Activated naive CD4-positive, alpha-beta T cell treated with anti-CD3 and anti-CD28 coated beads for 36 hours (primary cell): ENCODE measurements around the gene SLC25A41. TPM values are rescaled to one million over a fixed set of nuclear protein-coding genes. Genes with fewer than 3 reads are reported as not detected.

Experiments
- CTCF ChIA-PET: fragments of 350-600 bp; sonication (Branson Sonifier 250); formaldehyde crosslinking; loops from one replicate; lab custom pipeline; 2021; ENCODE audit warnings: antibody characterized with exemption; lab: Charles Lee
- DNase-seq: peaks from one replicate; pipeline ENCODE4 v3.0.0-alpha.2; 2020
- H3K27ac Mint-ChIP-seq: one replicate; pipeline ENCODE4 v1.8.0; 2021; ENCODE audit warnings: mild to moderate bottlenecking, mixed read lengths
- H3K27me3 Mint-ChIP-seq: one replicate; pipeline ENCODE4 v1.8.0; 2021; ENCODE audit warnings: low read depth, mixed read lengths
- H3K36me3 Mint-ChIP-seq: one replicate; pipeline ENCODE4 v1.8.0; 2021; ENCODE audit warnings: low read depth, mixed read lengths
- H3K4me1 Mint-ChIP-seq: one replicate; pipeline ENCODE4 v1.8.0; 2021; ENCODE audit warnings: low read depth, mixed read lengths
- H3K4me3 Mint-ChIP-seq: one replicate; pipeline ENCODE4 v1.8.0; 2021; ENCODE audit warnings: mild to moderate bottlenecking, moderate library complexity, mixed read lengths
- H3K9me3 Mint-ChIP-seq: one replicate; pipeline ENCODE4 v1.8.0; 2021; ENCODE audit warnings: mixed read lengths
- intact Hi-C: fragments of 100-400 bp; cut with micrococcal nuclease; formaldehyde crosslinking; loops from one replicate; pipeline ENCODE4 v1.15.1; 2023
- total RNA-seq, 2 experiments: library from RNA; stranded (reverse); gene quantifications; one replicate each; pipeline ENCODE4 v1.2.3, GENCODE V29; 2021

Gene SLC25A41
- total RNA-seq, 2 experiments from 2014 or later = not detected

DNA sequence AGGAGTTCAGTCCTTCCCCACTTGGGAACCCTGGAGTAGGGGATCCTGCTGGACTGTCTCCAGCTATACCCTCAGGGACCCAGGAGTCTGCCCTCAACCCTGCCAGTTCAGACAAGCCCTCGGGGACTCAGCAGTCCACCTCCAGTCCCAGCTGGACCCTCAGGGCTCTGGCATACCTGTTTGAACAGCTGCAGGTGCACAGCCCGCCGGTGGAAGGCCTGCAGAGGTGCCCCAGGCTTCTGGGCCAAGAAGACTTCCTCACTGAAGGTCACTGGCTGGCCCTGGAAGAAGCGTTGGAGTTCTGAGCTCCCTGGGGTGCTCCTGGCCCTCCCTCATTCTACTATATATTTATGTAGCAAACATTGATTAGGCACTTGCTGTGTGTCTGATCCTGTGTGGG lies 39.1 kb upstream of the SLC25A41 start:
- intact Hi-C loops = no loop called here
- no peak for DNase-seq
- no peaks in the 10 kb centered on the region for H3K9me3 Mint-ChIP-seq
- no peaks in the 10 kb centered on the region for H3K27me3 Mint-ChIP-seq
- no peak overlapping the region for H3K4me3 Mint-ChIP-seq
- CTCF ChIA-PET = interaction anchor here (1.1 kb wide), 1 partner anchor 32 kb away, joined by 3 read pairs; no protein-coding TSS in a partner anchor
- no peaks in the 10 kb centered on the region for H3K4me1 Mint-ChIP-seq
- H3K27ac Mint-ChIP-seq = no peak overlapping the region
- peaks cover 24% of the 10 kb centered on the region for H3K36me3 Mint-ChIP-seq

DNA sequence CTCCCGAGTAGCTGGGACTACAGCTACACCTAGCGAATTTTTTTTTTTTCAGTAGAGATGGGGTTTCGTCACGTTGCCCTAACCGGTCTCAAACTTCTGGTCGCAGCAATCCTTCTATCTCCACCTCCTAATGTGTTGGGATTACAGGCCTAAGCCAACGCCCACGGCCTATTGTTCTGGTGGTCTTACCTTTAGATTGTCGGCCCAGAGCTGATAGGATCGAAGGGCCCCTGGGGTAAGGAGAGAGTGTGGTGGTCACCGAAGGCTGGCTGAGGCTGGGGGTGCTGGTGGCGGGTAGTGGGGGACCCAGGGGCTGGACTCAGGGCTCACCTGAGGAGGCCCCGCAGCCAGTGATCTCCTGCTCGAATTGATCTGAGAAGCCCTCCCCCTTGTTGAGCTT lies 37.5 kb upstream of the SLC25A41 start:
- no peaks in the 10 kb centered on the region for H3K27me3 Mint-ChIP-seq
- H3K4me1 Mint-ChIP-seq = no peaks in the 10 kb centered on the region
- H3K9me3 Mint-ChIP-seq = no peaks in the 10 kb centered on the region
- intact Hi-C loops = no loop called here
- peaks cover 18% of the 10 kb centered on the region for H3K36me3 Mint-ChIP-seq
- H3K27ac Mint-ChIP-seq = no peak overlapping the region
- no peak overlapping the region for H3K4me3 Mint-ChIP-seq
- no peak for DNase-seq
- CTCF ChIA-PET = interaction anchor here (0.6 to 0.7 kb wide), 2 partner anchors 26 to 411 kb away, joined by 3 read pairs; no protein-coding TSS in a partner anchor

DNA sequence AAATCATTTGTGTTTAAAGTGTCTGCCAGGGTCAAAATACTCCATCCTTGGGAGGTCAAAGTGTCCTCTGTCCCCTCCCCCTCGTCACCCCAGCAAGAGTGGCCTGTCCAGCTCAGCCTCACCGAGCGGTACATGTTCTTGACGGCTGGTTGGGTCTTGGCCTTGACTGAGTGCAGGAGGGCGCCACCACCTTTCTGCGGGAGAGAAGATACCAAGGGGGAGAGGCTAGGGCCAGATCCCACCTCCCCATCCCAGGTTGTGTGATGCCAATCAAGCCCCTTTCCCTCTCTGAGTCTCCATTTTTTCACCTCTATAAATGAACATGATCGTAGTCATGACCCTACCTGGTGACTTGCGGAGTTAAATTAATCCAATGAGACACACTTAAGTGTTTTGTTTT lies 36.6 kb upstream of the SLC25A41 start:
- Mint-ChIP-seq H3K4me1 (peaks cover under 1% of the 10 kb centered on the region), H3K27me3 (no peaks in the 10 kb centered on the region), H3K9me3 (no peaks in the 10 kb centered on the region), H3K36me3 (peaks cover 16% of the 10 kb centered on the region), H3K27ac (no peak overlapping the region), H3K4me3 (no peak overlapping the region)
- no peak for DNase-seq
- intact Hi-C loops = no loop called here
- CTCF ChIA-PET = interaction anchor here (0.7 kb wide), 1 partner anchor 27 kb away, joined by 3 read pairs; no protein-coding TSS in a partner anchor

DNA sequence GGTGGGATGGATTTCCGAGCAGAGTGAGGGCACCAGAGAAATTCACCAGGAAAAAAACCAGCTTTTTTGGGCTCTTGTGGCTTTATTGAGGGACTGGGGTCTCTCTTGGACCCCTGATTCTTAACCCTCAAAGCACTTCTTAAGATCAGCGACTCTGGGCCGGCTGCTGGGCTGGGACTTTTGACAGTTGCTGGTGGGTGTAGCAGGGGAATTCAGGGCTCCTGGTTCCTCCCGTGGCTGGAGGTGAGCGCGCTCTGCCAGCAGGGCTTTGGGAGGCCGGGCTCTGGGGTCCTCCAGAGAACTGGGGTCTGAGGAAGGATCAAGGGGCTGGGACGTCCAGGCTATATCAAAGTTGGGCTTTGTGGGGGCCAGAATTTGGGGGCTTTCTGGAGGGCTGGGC lies 33.8 kb upstream of the SLC25A41 start:
- CTCF ChIA-PET = no interaction called here
- intact Hi-C loops = no loop called here
- no peak for DNase-seq
- H3K4me3 Mint-ChIP-seq = no peak overlapping the region
- H3K4me1 Mint-ChIP-seq = peaks cover 11% of the 10 kb centered on the region
- H3K9me3 Mint-ChIP-seq = no peaks in the 10 kb centered on the region
- H3K27me3 Mint-ChIP-seq = no peaks in the 10 kb centered on the region
- peak overlapping the region; percentile 76 for H3K27ac Mint-ChIP-seq
- peaks cover 11% of the 10 kb centered on the region for H3K36me3 Mint-ChIP-seq

DNA sequence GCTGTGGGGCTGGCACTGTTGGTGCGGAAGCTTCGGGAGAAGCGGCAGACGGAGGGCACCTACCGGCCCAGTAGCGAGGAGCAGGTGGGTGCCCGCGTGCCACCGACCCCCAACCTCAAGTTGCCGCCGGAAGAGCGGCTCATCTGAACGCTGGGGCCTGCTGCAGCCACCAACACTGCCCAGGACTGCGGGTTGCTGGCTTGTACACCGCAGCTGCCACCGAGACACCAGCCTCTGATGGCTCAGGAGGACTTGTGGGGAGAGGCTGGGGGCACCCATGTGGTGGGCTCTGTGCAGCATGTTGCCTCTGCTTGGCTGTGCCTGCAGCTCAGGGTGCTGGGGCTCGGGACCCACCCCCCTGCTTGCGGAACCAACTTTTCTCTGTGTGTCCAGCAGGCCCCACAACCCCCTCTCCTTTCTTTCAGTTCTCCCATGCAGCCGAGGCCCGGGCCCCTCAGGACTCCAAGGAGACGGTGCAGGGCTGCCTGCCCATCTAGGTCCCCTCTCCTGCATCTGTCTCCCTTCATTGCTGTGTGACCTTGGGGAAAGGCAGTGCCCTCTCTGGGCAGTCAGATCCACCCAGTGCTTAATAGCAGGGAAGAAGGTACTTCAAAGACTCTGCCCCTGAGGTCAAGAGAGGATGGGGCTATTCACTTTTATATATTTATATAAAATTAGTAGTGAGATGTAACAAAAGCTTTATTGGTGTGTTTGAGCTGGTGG lies 33.1 kb upstream of the SLC25A41 start:
- intact Hi-C loops = no loop called here
- CTCF ChIA-PET = no interaction called here

DNA sequence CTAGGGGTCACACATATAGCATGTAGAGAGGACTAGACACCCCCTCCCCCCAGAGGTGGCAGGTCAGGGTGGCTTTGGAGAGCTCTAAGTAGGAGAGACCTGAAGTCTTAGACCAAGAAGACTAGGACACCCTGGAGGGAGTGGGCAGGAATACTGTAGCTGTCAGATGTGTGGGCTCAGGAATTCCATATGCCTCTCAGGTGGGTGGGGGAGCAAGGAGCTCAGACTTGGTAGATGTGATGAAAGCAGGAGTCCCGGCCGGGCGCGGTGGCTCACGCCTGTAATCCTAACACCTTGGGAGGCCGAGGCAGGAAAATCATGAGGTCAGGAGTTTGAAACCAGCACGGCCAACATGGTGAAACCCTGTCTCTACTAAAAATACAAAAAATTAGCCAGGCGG lies 32.1 kb upstream of the SLC25A41 start:
- Mint-ChIP-seq H3K4me3 (no peak overlapping the region), H3K27ac (no peak overlapping the region), H3K9me3 (no peaks in the 10 kb centered on the region), H3K27me3 (no peaks in the 10 kb centered on the region), H3K4me1 (peaks cover 11% of the 10 kb centered on the region), H3K36me3 (peaks cover 9% of the 10 kb centered on the region)
- intact Hi-C loops = no loop called here
- no peak for DNase-seq
- CTCF ChIA-PET = no interaction called here

More for the DNA sequence above, 33.1 kb upstream of the SLC25A41 start:
- H3K9me3 Mint-ChIP-seq = no peaks in the 10 kb centered on the region
- peak overlapping the region; percentile 56 for H3K27ac Mint-ChIP-seq
- H3K4me3 Mint-ChIP-seq = no peak overlapping the region
- no peak for DNase-seq
- no peaks in the 10 kb centered on the region for H3K27me3 Mint-ChIP-seq
- H3K4me1 Mint-ChIP-seq = peaks cover 11% of the 10 kb centered on the region
- peaks cover 11% of the 10 kb centered on the region for H3K36me3 Mint-ChIP-seq

DNA sequence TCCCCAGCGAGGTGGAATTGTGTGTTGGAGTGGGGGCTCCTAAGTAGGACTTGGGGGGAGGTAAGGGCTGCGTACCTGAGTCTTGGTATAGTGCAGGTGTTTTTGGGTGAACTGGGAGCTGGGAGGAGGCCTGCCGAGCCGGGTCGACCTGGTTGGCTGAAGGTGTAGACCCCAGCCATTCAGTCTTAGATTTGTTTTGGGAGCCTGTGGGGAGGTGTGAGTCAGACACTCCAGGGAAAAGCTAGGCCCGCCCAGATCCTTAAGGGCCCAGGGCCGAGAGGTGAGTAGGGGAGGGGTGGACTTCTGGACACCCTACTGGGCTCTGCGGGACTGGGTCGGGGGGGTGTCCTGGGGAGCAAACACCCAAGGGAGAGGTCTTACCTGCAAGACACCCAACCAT lies 31.4 kb upstream of the SLC25A41 start:
- no peaks in the 10 kb centered on the region for H3K9me3 Mint-ChIP-seq
- peak overlapping the region; percentile 34 for H3K4me3 Mint-ChIP-seq
- H3K27me3 Mint-ChIP-seq = no peaks in the 10 kb centered on the region
- DNase-seq = no peak
- CTCF ChIA-PET = no interaction called here
- H3K27ac Mint-ChIP-seq = no peak overlapping the region
- intact Hi-C loops = no loop called here
- peaks cover 14% of the 10 kb centered on the region for H3K4me1 Mint-ChIP-seq
- peaks cover 6% of the 10 kb centered on the region for H3K36me3 Mint-ChIP-seq

DNA sequence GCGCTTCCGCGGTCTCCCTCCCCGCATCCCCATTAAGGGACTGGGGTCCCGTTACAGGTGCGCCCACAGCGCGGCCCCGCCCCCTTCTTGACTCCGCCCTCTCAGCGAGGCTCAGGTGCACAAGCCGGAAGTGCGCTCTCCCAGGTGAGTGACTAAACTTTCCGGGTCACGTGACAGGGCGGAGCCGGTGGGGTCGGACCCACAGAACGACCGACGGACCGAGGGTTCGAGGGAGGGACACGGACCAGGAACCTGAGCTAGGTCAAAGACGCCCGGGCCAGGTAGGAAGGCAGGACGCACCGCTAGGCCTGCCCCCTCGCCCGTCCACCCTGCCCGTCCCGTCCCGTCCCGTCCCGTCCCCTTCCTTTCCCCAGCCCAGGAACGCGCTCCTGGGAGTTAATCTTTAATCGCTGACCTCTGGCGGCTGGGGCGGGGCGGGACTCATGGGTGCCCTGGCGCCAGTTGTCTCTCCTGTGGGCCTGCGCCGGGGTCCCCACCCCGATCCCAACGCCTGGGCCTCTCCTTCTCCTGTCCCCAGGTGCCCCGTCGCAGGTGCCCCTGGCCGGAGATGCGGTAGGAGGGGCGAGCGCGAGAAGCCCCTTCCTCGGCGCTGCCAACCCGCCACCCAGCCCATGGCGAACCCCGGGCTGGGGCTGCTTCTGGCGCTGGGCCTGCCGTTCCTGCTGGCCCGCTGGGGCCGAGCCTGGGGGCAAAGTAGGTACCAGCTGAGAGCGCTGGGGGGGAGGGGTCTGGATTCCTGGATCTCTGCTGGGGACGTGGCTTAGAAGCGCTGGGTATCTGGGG lies 30.7 kb upstream of the SLC25A41 start, which contains the start of gene CRB3:
CRB3 (plus strand) TSS at position 202 of the 804 bp plus-strand sequence; CDS start at position 633, 431 bp downstream.
- no peaks in the 10 kb centered on the region for H3K9me3 Mint-ChIP-seq
- H3K27ac Mint-ChIP-seq = no peak within 1 kb of the TSS
- CTCF ChIA-PET = no interaction called here
- peaks cover 6% of the 10 kb centered on the region for H3K36me3 Mint-ChIP-seq
- intact Hi-C loops = loop anchor here (5.0 kb wide), 1 partner anchor 338 kb away; no protein-coding TSS in a partner anchor
- no peaks in the 10 kb centered on the region for H3K27me3 Mint-ChIP-seq
- H3K4me3 Mint-ChIP-seq = peak within 1 kb of the TSS; percentile 60
- peak; percentile 59 for DNase-seq
- peaks cover 15% of the 10 kb centered on the region for H3K4me1 Mint-ChIP-seq

DNA sequence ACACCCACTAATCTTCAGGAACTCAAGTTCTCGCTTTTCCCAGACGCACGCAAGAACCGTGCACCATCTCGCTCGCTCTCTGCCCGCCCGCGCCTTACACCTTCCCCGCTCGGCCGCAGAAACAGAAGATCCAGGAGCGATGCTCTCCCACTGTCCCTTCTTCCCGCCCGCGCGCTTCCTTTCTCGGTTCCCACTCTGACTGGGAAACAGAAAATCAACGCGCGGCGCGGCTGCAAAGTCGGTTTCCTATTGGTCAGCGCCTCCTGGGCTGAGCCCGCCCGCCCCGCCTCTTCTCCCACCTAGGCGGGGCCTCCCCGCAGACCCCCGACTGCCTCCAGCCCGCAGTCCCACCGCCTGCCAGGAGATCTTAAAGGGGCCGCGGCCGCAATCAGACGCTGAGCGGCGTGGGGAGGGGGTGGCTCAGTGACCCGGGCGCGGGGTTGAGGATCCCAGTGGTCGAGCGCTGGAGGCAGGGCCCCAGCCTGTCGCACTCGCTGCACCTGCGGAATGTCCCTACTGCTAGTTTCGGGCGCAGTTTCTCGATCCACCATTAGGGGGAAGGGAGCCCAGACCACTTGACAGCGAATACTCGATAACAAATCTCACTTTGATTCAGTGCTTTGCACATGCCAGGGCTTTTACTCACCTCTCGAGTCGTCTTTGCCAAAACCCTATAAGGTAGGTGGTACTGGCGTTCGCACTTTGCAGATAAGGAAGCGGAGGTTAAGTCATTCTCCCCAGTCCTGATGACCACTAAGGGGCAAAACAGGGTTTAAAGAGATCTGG lies 26.7 kb upstream of the SLC25A41 start:
- intact Hi-C loops = loop anchor here (1.0 to 5.0 kb wide), 11 partner anchors 21 to 556 kb away; partner anchors contain the start of genes CLPP, DENND1C, GPR108 and GTF2F1
- CTCF ChIA-PET = no interaction called here

DNA sequence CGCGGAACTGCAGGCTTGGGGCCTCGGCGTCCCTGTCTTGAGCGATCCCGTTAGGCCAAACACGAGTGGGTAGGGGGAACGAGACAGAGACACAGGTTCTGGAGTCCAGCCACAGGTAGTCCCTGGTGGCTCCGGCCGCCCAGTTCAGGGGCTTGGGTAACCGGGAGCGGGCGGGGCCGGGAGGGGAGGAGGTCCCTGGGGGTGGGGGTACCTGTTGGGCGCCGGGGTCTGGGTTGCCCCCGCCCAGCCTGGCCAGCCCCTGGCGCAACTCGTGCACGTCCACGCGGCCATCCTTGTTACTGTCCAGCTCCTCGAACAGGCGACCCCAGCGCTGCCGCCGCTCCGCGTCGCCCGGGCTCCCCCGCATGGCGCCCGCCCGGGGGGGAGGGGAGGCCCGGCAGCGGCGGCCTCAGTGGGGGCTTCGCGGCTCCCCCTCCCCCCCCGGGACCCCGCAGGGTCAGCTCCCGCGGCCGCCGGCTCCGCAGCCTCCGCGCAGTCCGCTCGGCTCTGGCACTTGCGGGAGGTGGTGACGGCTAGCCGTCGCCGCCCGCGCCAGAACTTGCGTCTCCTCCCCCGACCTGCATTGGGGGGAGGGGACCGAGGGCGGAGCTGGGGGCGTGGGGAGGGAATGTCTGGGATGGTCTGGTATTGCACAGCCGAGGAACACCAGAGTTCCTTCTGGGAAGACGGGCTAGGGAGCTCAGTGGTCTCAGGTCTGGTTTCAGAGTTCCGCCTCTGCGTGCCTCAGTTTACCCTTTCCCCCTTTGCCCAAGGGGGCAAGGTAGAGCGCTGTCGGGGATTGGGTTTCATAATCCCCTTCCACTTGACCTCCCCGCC lies 25.9 kb upstream of the SLC25A41 start, which contains the start of gene SLC25A23:
SLC25A23 (minus strand) TSS at position 531 of the 837 bp plus-strand sequence; CDS start at position 367, 164 bp downstream.
- Mint-ChIP-seq H3K36me3 (peaks cover 18% of the 10 kb centered on the region), H3K27me3 (no peaks in the 10 kb centered on the region), H3K9me3 (peaks cover 13% of the 10 kb centered on the region), H3K4me3 (peak within 1 kb of the TSS; percentile 90), H3K4me1 (peaks cover 15% of the 10 kb centered on the region), H3K27ac (peak within 1 kb of the TSS; percentile 78)
- peak; percentile 68 for DNase-seq
- CTCF ChIA-PET = interaction anchor here (1.0 kb wide), 1 partner anchor 22 kb away, joined by 3 read pairs; the partner anchor contains the start of gene DENND1C
- intact Hi-C loops = loop anchor here (1.0 to 5.0 kb wide), 11 partner anchors 22 to 555 kb away; partner anchors contain the start of genes CLPP, DENND1C, GPR108 and GTF2F1

More for the DNA sequence above, 26.7 kb upstream of the SLC25A41 start:
- Mint-ChIP-seq H3K9me3 (peaks cover 6% of the 10 kb centered on the region), H3K36me3 (peaks cover 10% of the 10 kb centered on the region), H3K4me1 (peaks cover 22% of the 10 kb centered on the region), H3K27ac (peak overlapping the region; percentile 78), H3K27me3 (no peaks in the 10 kb centered on the region), H3K4me3 (peak overlapping the region; percentile 90)
- peak; percentile 98 for DNase-seq

DNA sequence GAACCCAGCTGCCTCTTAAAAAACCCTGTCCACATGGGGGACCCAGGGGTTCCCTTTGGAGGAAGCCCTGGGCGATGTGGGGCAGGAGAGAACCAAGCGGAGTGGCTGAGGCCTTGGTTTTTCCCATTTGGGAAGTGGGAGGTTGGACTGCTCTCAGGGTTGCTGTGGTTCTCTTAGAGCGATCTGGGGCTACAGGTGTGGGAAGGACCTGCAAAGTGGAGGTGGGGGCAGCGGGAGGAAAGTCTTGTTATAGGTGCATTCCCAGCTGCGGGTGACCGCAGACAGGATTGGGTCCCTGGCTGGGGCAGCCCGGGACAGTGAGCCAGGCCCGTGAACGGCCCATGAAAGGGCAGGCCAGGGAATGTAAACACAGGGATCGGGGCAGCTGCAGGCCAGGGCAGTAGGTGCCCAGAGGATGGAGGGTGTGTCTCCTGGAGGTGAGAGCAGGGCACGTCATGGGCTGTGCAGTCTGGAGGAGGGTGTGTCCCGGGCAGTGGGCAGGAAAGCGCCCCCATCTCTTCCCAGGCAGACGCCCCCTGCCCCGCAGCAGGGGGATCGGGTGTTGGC lies 25.2 kb upstream of the SLC25A41 start:
- intact Hi-C loops = no loop called here
- Mint-ChIP-seq H3K4me3 (peak overlapping the region; percentile 67), H3K9me3 (peaks cover 19% of the 10 kb centered on the region), H3K4me1 (peaks cover 12% of the 10 kb centered on the region), H3K27ac (no peak overlapping the region), H3K27me3 (no peaks in the 10 kb centered on the region), H3K36me3 (peaks cover 25% of the 10 kb centered on the region)
- no peak for DNase-seq
- CTCF ChIA-PET = interaction anchor here (1.0 kb wide), 1 partner anchor 23 kb away, joined by 3 read pairs; the partner anchor contains the start of gene DENND1C
